Prostate gland (tissue), 2 donors: ENCODE results near the gene NDUFA8. TPM values are rescaled to one million over a fixed set of nuclear protein-coding genes. Genes with fewer than 3 reads are reported as not detected.

Source experiments
- DNase-seq: peaks from one replicate; pipeline ENCODE4 v3.0.0-alpha.2; 2019; ENCODE audit warnings: low spot score
- H3K27ac ChIP-seq, 2 donors: fragments of 200-600 bp; sonication (generic); 2 replicates each; pipeline ENCODE4 v1.5.1; 2017 to 2019
- H3K27me3 ChIP-seq: fragments of 200-600 bp; sonication (generic); replicated peaks from 2 replicates; pipeline ENCODE4 v1.5.1; 2019; ENCODE audit not compliant: insufficient read depth
- H3K36me3 ChIP-seq, 2 donors: fragments of 200-600 bp; sonication (generic); 1 replicate in 1 of 2; 2 replicates in 1 of 2; pipeline versions ENCODE4 v1.5.1 to v1.8.1; 2017 to 2019
- H3K4me1 ChIP-seq: fragments of 200-600 bp; sonication (generic); replicated peaks from 2 replicates; pipeline ENCODE4 v1.5.1; 2019
- H3K4me3 ChIP-seq, 2 donors: fragments of 200-600 bp; sonication (generic); 2 replicates each; pipeline ENCODE4 v1.5.1; 2017 to 2019
- H3K9me3 ChIP-seq: fragments of 200-600 bp; sonication (generic); 2 replicates; pipeline ENCODE4 v1.5.1; 2017
- CTCF ChIP-seq, 4 experiments: fragments of 200-600 bp in 2 of 4; fragments of 450-650 bp in 2 of 4; sonication (generic) in 2 of 4; IDR thresholded peaks; 1 replicate in 3 of 4; 2 replicates in 1 of 4; pipeline ENCODE4 v1.5.1; 2016 to 2019; ENCODE audit warnings: antibody characterized with exemption in 4 of 4, mild to moderate bottlenecking in 2 of 4, moderate library complexity in 2 of 4
- POLR2A ChIP-seq: fragments of 450-650 bp; IDR thresholded peaks from one replicate; pipeline ENCODE4 v1.6.1; 2016; ENCODE audit warnings: antibody characterized with exemption, mild to moderate bottlenecking
- POLR2AphosphoS5 ChIP-seq: sonication (generic); formaldehyde crosslinking; IDR thresholded peaks from one replicate; pipeline ENCODE4 v1.6.1; 2017; ENCODE audit warnings: antibody characterized with exemption
- WGBS: methylation state at CpG from one replicate; pipeline ENCODE4 v1.1.5; 2018; 5-methylcytosine and 5-hydroxymethylcytosine counted together
- intact Hi-C: fragments of 100-400 bp; cut with DNase I; formaldehyde crosslinking; loops from one replicate; pipeline ENCODE4 v1.14.2; 2022
- total RNA-seq, 2 donors: library from RNA; depleted of rRNA; stranded (reverse); fragments of >200 nt; gene quantifications; one replicate each; pipeline ENCODE4 v1.1.0, GENCODE V29; 2016

NDUFA8 gene
- total RNA-seq, 2 donors from 2014 or later: 60.7 to 69.6 TPM

DNA sequence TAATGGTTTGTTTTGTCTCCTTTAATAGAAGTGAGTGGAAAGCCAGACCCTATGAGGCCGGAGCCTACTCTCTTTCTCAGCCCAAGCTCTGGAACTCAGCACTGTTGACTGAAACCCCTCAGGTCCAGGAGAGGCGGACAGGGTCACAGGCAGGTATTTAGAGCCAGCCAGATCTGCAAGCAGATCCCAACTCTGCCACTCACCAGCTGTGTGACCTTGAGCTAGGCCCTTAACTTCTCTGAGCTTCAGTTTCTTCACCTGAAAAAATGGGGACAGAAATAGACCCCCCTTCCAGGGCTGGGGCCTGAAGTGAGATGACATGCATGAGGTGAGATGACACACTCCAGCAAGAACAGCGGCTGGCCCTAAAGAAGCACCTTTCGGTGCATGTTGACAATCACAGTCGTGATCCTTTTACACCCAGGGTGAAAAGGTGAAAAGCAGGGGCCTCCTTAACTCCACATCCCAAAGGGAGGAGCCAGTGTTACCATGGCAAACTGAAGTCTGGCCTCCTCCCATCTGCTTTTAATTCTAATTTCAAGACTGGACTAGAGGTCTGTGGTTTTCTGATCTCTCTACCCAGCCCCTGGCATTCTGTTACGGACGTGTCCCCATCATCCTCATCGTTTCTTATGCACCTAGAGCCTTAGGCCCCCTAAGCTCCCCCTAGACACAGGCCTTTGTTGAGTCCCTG is 27.3 kb upstream of the NDUFA8 start:
- Histone ChIP-seq H3K36me3 (no peaks in the 10 kb centered on the region), H3K4me3 (no peak overlapping the region), H3K27me3 (no peaks in the 10 kb centered on the region), H3K9me3 (no peaks in the 10 kb centered on the region), H3K4me1 (no peaks in the 10 kb centered on the region), H3K27ac (no peak overlapping the region)
- WGBS: 87% methylated on average over 8 of the region's 8 CpGs
- DNase-seq: no peak
- TF ChIP-seq POLR2AphosphoS5: no peak
- TF ChIP-seq CTCF (IDR thresholded peaks at IDR 0.05): no peak
- no peak for TF ChIP-seq POLR2A
- intact Hi-C loops: no loop called here

DNA sequence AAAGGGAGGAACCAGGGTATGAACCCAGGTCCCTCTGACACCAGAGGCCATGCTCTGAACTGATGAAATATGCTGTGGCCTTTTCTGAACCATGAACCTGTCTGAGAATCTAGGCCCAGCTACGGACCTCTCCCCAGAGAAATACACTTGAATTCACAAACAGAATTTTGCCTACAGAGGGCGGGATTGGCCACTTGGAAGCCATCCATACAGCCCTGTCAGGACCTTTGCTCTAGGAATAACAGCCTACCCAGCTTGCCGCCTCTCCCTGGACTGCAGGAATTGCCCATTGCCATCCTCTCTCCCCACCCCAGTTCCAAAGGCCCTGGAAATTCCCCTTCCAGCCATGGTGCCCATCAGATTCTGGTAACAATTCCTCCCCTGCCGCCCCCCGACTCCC is 26.7 kb upstream of the NDUFA8 start:
- 87% methylated on average over 5 of the region's 5 CpGs for WGBS
- no peak for DNase-seq
- Histone ChIP-seq H3K4me1 (no peaks in the 10 kb centered on the region), H3K36me3 (no peaks in the 10 kb centered on the region), H3K27me3 (no peaks in the 10 kb centered on the region), H3K9me3 (no peaks in the 10 kb centered on the region), H3K4me3 (no peak overlapping the region), H3K27ac (no peak overlapping the region)
- intact Hi-C loops: no loop called here
- TF ChIP-seq POLR2AphosphoS5 (no peak), CTCF (IDR thresholded peaks at IDR 0.05) (no peak), POLR2A (no peak)

DNA sequence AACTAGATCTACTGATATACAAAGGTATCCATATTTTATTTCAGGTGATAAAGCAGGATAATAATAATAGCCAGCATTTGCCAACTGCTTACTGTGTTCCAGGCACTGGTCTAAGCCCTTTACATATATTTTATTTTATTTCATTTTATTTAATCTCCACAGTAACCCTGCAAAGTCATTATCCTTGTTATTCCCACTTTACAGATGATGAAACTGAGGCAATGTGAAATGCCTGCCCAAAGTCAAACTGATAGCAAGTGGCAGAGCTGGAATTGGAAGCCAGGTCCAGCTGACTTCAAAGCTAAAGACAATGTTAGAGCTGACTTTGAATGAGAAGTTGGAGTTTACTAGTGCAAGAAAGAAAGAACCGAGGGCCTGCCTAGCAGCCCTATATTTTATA is 25.0 kb upstream of the NDUFA8 start:
- H3K27ac ChIP-seq: no peak overlapping the region
- DNase-seq: no peak
- no peaks in the 10 kb centered on the region for H3K36me3 ChIP-seq
- TF ChIP-seq CTCF (IDR thresholded peaks at IDR 0.05): no peak
- no peak for TF ChIP-seq POLR2AphosphoS5
- no peak for TF ChIP-seq POLR2A
- H3K4me3 ChIP-seq: no peak overlapping the region
- no peaks in the 10 kb centered on the region for H3K4me1 ChIP-seq
- no peaks in the 10 kb centered on the region for H3K9me3 ChIP-seq
- H3K27me3 ChIP-seq: no peaks in the 10 kb centered on the region
- intact Hi-C loops: no loop called here
- 36% methylated on average over 1 of the region's 1 CpG for WGBS

DNA sequence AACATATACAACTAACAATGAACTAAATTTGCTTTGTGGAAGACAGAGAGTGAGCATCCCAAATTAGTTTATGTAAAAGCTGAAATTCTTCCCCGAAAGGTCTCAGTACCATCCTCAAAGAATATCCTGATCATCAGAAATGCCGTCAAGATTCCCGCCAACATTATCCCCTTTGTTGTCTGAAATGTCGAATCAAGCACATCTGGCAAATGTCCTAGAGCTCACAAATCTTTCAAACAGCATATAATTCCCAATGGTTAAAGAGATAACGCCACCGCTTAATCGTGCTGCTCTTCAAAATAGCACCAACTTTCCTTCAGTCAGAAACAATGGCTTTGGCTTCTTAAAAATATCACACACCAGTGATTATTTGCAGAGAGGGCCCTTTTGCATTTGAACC is 23.9 kb upstream of the NDUFA8 start:
- H3K27ac ChIP-seq: no peak overlapping the region
- H3K4me3 ChIP-seq: no peak overlapping the region
- intact Hi-C loops: no loop called here
- 40% methylated on average over 7 of the region's 7 CpGs for WGBS
- no peak for DNase-seq
- no peak for TF ChIP-seq POLR2A
- no peak for TF ChIP-seq POLR2AphosphoS5
- no peak for TF ChIP-seq CTCF (IDR thresholded peaks at IDR 0.05)
- H3K4me1 ChIP-seq: no peaks in the 10 kb centered on the region
- no peaks in the 10 kb centered on the region for H3K36me3 ChIP-seq
- H3K27me3 ChIP-seq: no peaks in the 10 kb centered on the region
- no peaks in the 10 kb centered on the region for H3K9me3 ChIP-seq

DNA sequence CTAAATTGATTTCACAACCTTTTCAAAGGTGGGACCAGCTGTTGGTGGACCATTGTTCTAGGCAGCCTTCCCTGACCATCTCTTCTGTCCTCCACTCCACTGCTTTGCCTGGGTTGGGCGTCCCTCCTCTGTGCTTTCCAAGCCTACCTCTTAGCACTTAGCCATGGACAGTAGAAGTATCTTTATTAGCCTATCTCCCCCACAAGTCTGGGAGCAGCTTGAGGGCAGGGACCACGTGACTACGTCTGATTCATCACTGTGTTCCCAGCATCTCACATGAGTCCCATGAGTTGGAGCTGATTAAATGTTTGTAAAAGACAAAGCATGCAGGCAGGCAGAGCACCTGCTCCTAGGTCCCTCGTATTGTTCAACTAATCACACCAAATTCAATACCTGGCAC is 21.1 kb upstream of the NDUFA8 start:
- no peak for DNase-seq
- H3K4me1 ChIP-seq: no peaks in the 10 kb centered on the region
- 25% methylated on average over 4 of the region's 4 CpGs for WGBS
- no peaks in the 10 kb centered on the region for H3K36me3 ChIP-seq
- H3K27me3 ChIP-seq: no peaks in the 10 kb centered on the region
- TF ChIP-seq POLR2AphosphoS5 (no peak), CTCF (IDR thresholded peaks at IDR 0.05) (no peak), POLR2A (no peak)
- intact Hi-C loops: no loop called here
- H3K9me3 ChIP-seq: no peaks in the 10 kb centered on the region
- no peak overlapping the region for H3K27ac ChIP-seq
- H3K4me3 ChIP-seq: no peak overlapping the region
